H1 (cell line): ENCODE data around the gene GINS3. TPM values are rescaled to one million over a fixed set of nuclear protein-coding genes. Genes with fewer than 3 reads are reported as not detected.

Source experiments
- CTCF ChIA-PET: fragments of 300-600 bp; sonication (Branson Sonifier 250); formaldehyde crosslinking; loops from one replicate; lab custom pipeline; 2021; ENCODE audit not compliant: partially characterized antibody; lab: Charles Lee
- POLR2A ChIA-PET: fragments of 300-600 bp; sonication (Branson Sonifier 250); formaldehyde crosslinking; loops from one replicate; lab custom pipeline; 2021; ENCODE audit warnings: inconsistent platforms; ENCODE audit not compliant: partially characterized antibody; lab: Charles Lee
- DNase-seq, 2 experiments: peaks; one replicate each; pipeline versions ENCODE4 v3.0.0 to v3.0.0-alpha.2; 2010 to 2022; ENCODE audit warnings: low spot score in 2 of 2, low read depth in 1 of 2, mixed read lengths in 1 of 2
- FAIRE-seq: peaks from 2 replicates; lab custom pipeline; 2011; peaks lifted over from hg19 to GRCh38; lab: Jason Lieb, UNC
- H2AFZ ChIP-seq: 2 replicates; pipeline ENCODE4 v1.8.1; 2012; ENCODE audit warnings: low read length, inconsistent platforms
- H2AK5ac ChIP-seq: 2 replicates; pipeline ENCODE4 v1.6.1; 2013; ENCODE audit warnings: low read depth, low read length
- H2BK120ac ChIP-seq: replicated peaks from 2 replicates; pipeline ENCODE3; 2013; ENCODE audit warnings: low read depth, low read length, inconsistent platforms
- H2BK12ac ChIP-seq: 2 replicates; pipeline ENCODE4 v1.6.1; 2013; ENCODE audit warnings: low read depth, low read length
- H2BK15ac ChIP-seq: 2 replicates; pipeline ENCODE4 v1.6.1; 2013; ENCODE audit warnings: low read length
- H2BK20ac ChIP-seq: 2 replicates; pipeline ENCODE4 v1.6.1; 2013; ENCODE audit warnings: low read length
- H2BK5ac ChIP-seq: 2 replicates; pipeline ENCODE4 v1.6.1; 2013; ENCODE audit warnings: low read depth, low read length
- H3K14ac ChIP-seq: 2 replicates; pipeline ENCODE4 v1.6.1; 2013; ENCODE audit warnings: inconsistent platforms; ENCODE audit not compliant: insufficient read length
- H3K18ac ChIP-seq: 2 replicates; pipeline ENCODE4 v1.6.1; 2013; ENCODE audit warnings: low read length; ENCODE audit errors: extremely low read depth
- H3K23ac ChIP-seq: 2 replicates; pipeline ENCODE4 v1.6.1; 2013; ENCODE audit warnings: inconsistent platforms; ENCODE audit not compliant: insufficient read length
- H3K23me2 ChIP-seq: 2 replicates; pipeline ENCODE4 v1.6.1; 2013; ENCODE audit warnings: low read depth, low read length
- H3K27ac ChIP-seq: 2 replicates; pipeline ENCODE4 v1.6.1; 2011; ENCODE audit warnings: low read depth, low read length, inconsistent platforms
- H3K27me3 ChIP-seq, 4 experiments: replicated peaks in 1 of 4; 1 replicate in 1 of 4; 2 replicates in 3 of 4; pipeline versions ENCODE4 v1.6.1 to v1.8.1; 2011 to 2013; ENCODE audit warnings: low read length in 3 of 4, mild to moderate bottlenecking in 3 of 4, inconsistent platforms in 2 of 4, mixed read lengths in 2 of 4, moderate library complexity in 1 of 4; ENCODE audit not compliant: control insufficient read depth in 3 of 4, insufficient read depth in 3 of 4; ENCODE audit errors: extremely low read depth in 1 of 4
- H3K36me3 ChIP-seq, 4 experiments: 2 replicates each; pipeline versions ENCODE4 v1.6.1 to v1.8.1; 2011 to 2013; ENCODE audit warnings: mild to moderate bottlenecking in 4 of 4, low read length in 3 of 4, moderate library complexity in 2 of 4, control low read depth in 1 of 4, inconsistent platforms in 1 of 4; ENCODE audit not compliant: insufficient read depth in 4 of 4, control insufficient read depth in 2 of 4
- H3K4ac ChIP-seq: replicated peaks from 2 replicates; pipeline ENCODE3; 2013; ENCODE audit warnings: low read length, low read depth, mixed read lengths, inconsistent platforms; ENCODE audit not compliant: insufficient read length
- H3K4me1 ChIP-seq, 4 experiments: replicated peaks in 1 of 4; 1 replicate in 1 of 4; 2 replicates in 3 of 4; pipeline versions ENCODE4 v1.6.1 to v1.8.1; 2011 to 2013; ENCODE audit warnings: low read length in 3 of 4, inconsistent platforms in 2 of 4, mixed read lengths in 1 of 4; ENCODE audit not compliant: insufficient read depth in 4 of 4, control insufficient read depth in 3 of 4
- H3K4me2 ChIP-seq, 2 experiments: 2 replicates each; pipeline versions ENCODE4 v1.6.1 to v1.8.1; 2011 to 2013; ENCODE audit warnings: low read depth in 2 of 2, low read length in 2 of 2, control low read depth in 1 of 2, inconsistent platforms in 1 of 2, mild to moderate bottlenecking in 1 of 2; ENCODE audit not compliant: insufficient read depth in 1 of 2
- H3K4me3 ChIP-seq, 4 experiments: fragments of 200-600, 300-600 bp in 1 of 4; sonication (generic), shearing (Covaris generic), sonication (Bioruptor Twin) in 1 of 4; 2 replicates each; pipeline versions ENCODE4 v1.5.1 to v1.8.1; 2011 to 2016; ENCODE audit warnings: low read length in 4 of 4, low read depth in 3 of 4, control low read depth in 2 of 4, inconsistent platforms in 2 of 4, mild to moderate bottlenecking in 2 of 4, mixed read lengths in 1 of 4, moderate library complexity in 1 of 4; ENCODE audit not compliant: insufficient read depth in 2 of 4; ENCODE audit errors: extremely low read depth in 1 of 4
- H3K56ac ChIP-seq: replicated peaks from 2 replicates; pipeline ENCODE3; 2013; ENCODE audit warnings: low read depth, mild to moderate bottlenecking, mixed read lengths, low read length, inconsistent platforms; ENCODE audit not compliant: insufficient read length
- H3K79me1 ChIP-seq: 2 replicates; pipeline ENCODE4 v1.6.1; 2013; ENCODE audit warnings: low read depth, low read length, control low read depth
- H3K79me2 ChIP-seq, 2 experiments: 2 replicates each; pipeline versions ENCODE4 v1.6.1 to v1.8.1; 2012 to 2013; ENCODE audit warnings: low read length in 2 of 2, mild to moderate bottlenecking in 2 of 2, inconsistent platforms in 1 of 2; ENCODE audit not compliant: insufficient read depth in 2 of 2, control insufficient read depth in 1 of 2
- H3K9ac ChIP-seq, 4 experiments: replicated peaks in 1 of 4; 1 replicate in 1 of 4; 2 replicates in 3 of 4; pipeline versions ENCODE4 v1.6.1 to v1.8.1; 2011 to 2013; ENCODE audit warnings: low read depth in 3 of 4, low read length in 3 of 4, control low read depth in 2 of 4, mild to moderate bottlenecking in 2 of 4, moderate library complexity in 2 of 4, inconsistent platforms in 1 of 4; ENCODE audit errors: extremely low read depth in 1 of 4
- H3K9me3 ChIP-seq, 2 experiments: 2 replicates each; pipeline versions ENCODE4 v1.6.1 to v1.8.1; 2012 to 2013; ENCODE audit warnings: mild to moderate bottlenecking in 2 of 2, moderate library complexity in 2 of 2, control low read depth in 1 of 2, inconsistent platforms in 1 of 2, low read depth in 1 of 2, low read length in 1 of 2, mixed read lengths in 1 of 2; ENCODE audit not compliant: insufficient read depth in 2 of 2
- H4K20me1 ChIP-seq, 2 experiments: replicated peaks in 1 of 2; 2 replicates each; pipeline versions ENCODE3 to v1.8.1; 2011 to 2013; ENCODE audit warnings: inconsistent platforms in 2 of 2, low read length in 2 of 2, mild to moderate bottlenecking in 1 of 2; ENCODE audit not compliant: insufficient read depth in 2 of 2, control insufficient read depth in 1 of 2
- H4K5ac ChIP-seq: 2 replicates; pipeline ENCODE4 v1.6.1; 2013; ENCODE audit warnings: low read length, low read depth, mixed read lengths, inconsistent platforms; ENCODE audit not compliant: insufficient read length
- H4K8ac ChIP-seq: 2 replicates; pipeline ENCODE4 v1.8.0; 2013; ENCODE audit warnings: mild to moderate bottlenecking, moderate library complexity, low read length, inconsistent platforms; ENCODE audit not compliant: insufficient read depth; ENCODE audit errors: extremely low read depth
- H4K91ac ChIP-seq: replicated peaks from 2 replicates; pipeline ENCODE3; 2013; ENCODE audit warnings: low read length, mixed read lengths, inconsistent platforms; ENCODE audit not compliant: insufficient read length
- CBX8 ChIP-seq: fragments of 300-800, 300-1000 bp; sonication (generic); IDR thresholded peaks from 2 replicates; pipeline ENCODE4 v1.7.1; 2016; ENCODE audit warnings: low read depth, low read length, borderline replicate concordance
- GABPA ChIP-seq: IDR thresholded peaks from 2 replicates; pipeline ENCODE4 v1.6.1; 2011; ENCODE audit warnings: mild to moderate bottlenecking, low read length, moderate library complexity, borderline replicate concordance; ENCODE audit not compliant: insufficient read depth
- GTF2F1 ChIP-seq: IDR thresholded peaks from 2 replicates; pipeline ENCODE4 v1.6.1; 2012; ENCODE audit warnings: low read depth, low read length, improper control_type of control experiment, borderline replicate concordance
- HDAC6 ChIP-seq: IDR thresholded peaks from one replicate; pipeline ENCODE4 v1.7.1; 2012; ENCODE audit warnings: low read depth, mild to moderate bottlenecking, inconsistent platforms, low read length, moderate library complexity
- NRF1 ChIP-seq: IDR thresholded peaks from 2 replicates; pipeline ENCODE4 v1.6.1; 2011; ENCODE audit warnings: mild to moderate bottlenecking, low read depth, low read length, improper control_type of control experiment
- POLR2AphosphoS5 ChIP-seq: IDR thresholded peaks from 2 replicates; pipeline ENCODE4 v1.6.1; 2011; ENCODE audit warnings: low read depth, low read length
- POU5F1 ChIP-seq: IDR thresholded peaks from 2 replicates; pipeline ENCODE4 v1.6.1; 2011; ENCODE audit warnings: low read depth, mild to moderate bottlenecking, low read length, moderate library complexity
- SIRT6 ChIP-seq: IDR thresholded peaks from one replicate; pipeline ENCODE4 v1.7.1; 2012; ENCODE audit warnings: low read length, inconsistent platforms
- SIX5 ChIP-seq: IDR thresholded peaks from 2 replicates; pipeline ENCODE4 v1.6.1; 2011; ENCODE audit warnings: mild to moderate bottlenecking, low read depth, low read length
- WGBS, 2 experiments: shearing (Covaris generic) in 1 of 2; methylation state at CpG; one replicate each; pipeline versions ENCODE4 v1.1.6 to v1.1.7; 2013 to 2015; ENCODE audit warnings: low lambda C conversion rate in 2 of 2, mixed read lengths in 2 of 2, inconsistent platforms in 1 of 2, low coverage in 1 of 2, missing lambda C conversion rate in 1 of 2; ENCODE audit not compliant: insufficient replicate concordance in 2 of 2, insufficient coverage in 1 of 2, insufficient read length in 1 of 2; ENCODE audit errors: extremely low coverage in 1 of 2, missing lambda C conversion rate in 1 of 2; 5-methylcytosine and 5-hydroxymethylcytosine counted together
- polyA plus RNA-seq, 7 experiments: library from polyadenylated mRNA; depleted of rRNA in 3 of 7; stranded (reverse) in 5 of 7; unstranded in 2 of 7; fragments of >200 nt in 5 of 7; fragments of 200-250 nt in 2 of 7; gene quantifications; 1 replicate in 5 of 7; 2 replicates in 1 of 7; 4 replicates in 1 of 7; pipeline versions ENCODE4 v1.2.1 to v1.2.3, GENCODE V29; 2011 to 2013; ENCODE audit warnings: missing spikeins in 2 of 7, mixed read lengths in 2 of 7
- total RNA-seq: library from RNA; stranded (reverse); fragmentation: NEBNext Ultra II Directional; extraction: Animal tissue kit (Norgen Biotek cat#: 25700); gene quantifications from 2 replicates; pipeline ENCODE4 v1.2.1, GENCODE V29; 2021
- TF ChIP-seq, protein P1 (sequence below), 3 experiments: IDR thresholded peaks; 1 replicate in 2 of 3; 2 replicates in 1 of 3; pipeline versions ENCODE4 v1.5.1 to v1.6.1; 2011; ENCODE audit warnings: low read length in 3 of 3, mild to moderate bottlenecking in 3 of 3, inconsistent platforms in 2 of 3, low read depth in 1 of 3, moderate library complexity in 1 of 3; ENCODE audit not compliant: insufficient read depth in 1 of 3; ENCODE audit errors: control extremely low read depth in 1 of 3

Gene GINS3
- total and polyA plus RNA-seq, 2 of the 8 experiments (the other 6 are each of a cell fraction or from before 2014, with no cell fraction given) = 12.9 to 15.4 TPM

DNA sequence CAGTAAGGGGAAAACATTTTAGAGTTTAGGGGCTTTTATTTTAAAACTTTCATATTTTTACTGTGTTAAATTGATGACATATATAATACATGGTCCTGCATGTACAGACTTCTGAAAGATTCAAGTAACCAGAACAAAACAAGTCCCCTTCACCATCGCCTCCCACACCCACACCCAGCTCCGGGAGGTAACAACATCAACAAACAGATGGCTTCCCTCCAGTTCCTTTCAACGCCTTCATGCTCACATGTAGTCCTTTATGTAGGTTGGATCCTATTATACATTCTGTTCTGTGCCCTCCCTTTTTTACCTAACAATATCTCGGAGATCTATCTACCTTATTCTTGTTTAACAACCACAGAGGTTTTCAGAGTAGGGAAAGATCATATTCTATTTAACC lies 30.5 kb downstream of the GINS3 start:
- Histone ChIP-seq H3K23ac (no peak overlapping the region), H3K18ac (no peak overlapping the region), H3K4me2 (no peak overlapping the region), H2AFZ (no peak overlapping the region), H3K79me1 (no peaks in the 10 kb centered on the region), H2BK120ac (no peak overlapping the region), H4K91ac (no peak overlapping the region), H2BK15ac (no peak overlapping the region), H3K14ac (no peak overlapping the region), H2AK5ac (no peak overlapping the region), H3K23me2 (no peaks in the 10 kb centered on the region), H3K9me3 (no peaks in the 10 kb centered on the region), H3K9ac (no peak overlapping the region), H3K4me1 (peaks cover 3 to 9% (median 5%) of the 10 kb centered on the region in 4 experiments), H4K8ac (no peak overlapping the region), H3K56ac (no peak overlapping the region), H3K36me3 (no peaks in the 10 kb centered on the region), H3K27ac (no peak overlapping the region), H2BK20ac (no peak overlapping the region), H4K20me1 (no peaks in the 10 kb centered on the region), H4K5ac (no peak overlapping the region), H3K4me3 (no peak overlapping the region), H3K79me2 (no peaks in the 10 kb centered on the region), H3K4ac (no peak overlapping the region), H2BK5ac (no peak overlapping the region), H3K27me3 (no peaks in the 10 kb centered on the region; a peak in 1 of 7 replicates), H2BK12ac (no peak overlapping the region)
- TF ChIP-seq, protein P1, sequence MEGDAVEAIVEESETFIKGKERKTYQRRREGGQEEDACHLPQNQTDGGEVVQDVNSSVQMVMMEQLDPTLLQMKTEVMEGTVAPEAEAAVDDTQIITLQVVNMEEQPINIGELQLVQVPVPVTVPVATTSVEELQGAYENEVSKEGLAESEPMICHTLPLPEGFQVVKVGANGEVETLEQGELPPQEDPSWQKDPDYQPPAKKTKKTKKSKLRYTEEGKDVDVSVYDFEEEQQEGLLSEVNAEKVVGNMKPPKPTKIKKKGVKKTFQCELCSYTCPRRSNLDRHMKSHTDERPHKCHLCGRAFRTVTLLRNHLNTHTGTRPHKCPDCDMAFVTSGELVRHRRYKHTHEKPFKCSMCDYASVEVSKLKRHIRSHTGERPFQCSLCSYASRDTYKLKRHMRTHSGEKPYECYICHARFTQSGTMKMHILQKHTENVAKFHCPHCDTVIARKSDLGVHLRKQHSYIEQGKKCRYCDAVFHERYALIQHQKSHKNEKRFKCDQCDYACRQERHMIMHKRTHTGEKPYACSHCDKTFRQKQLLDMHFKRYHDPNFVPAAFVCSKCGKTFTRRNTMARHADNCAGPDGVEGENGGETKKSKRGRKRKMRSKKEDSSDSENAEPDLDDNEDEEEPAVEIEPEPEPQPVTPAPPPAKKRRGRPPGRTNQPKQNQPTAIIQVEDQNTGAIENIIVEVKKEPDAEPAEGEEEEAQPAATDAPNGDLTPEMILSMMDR (IDR thresholded peaks at IDR 0.05; ENCODE audit: control extremely low read depth in 1 of 3, insufficient read depth in 1 of 3, low read depth in 1 of 3, low read length in 3 of 3) = no peak
- TF ChIP-seq POLR2AphosphoS5 (no peak), POU5F1 (no peak), CBX8 (no peak), NRF1 (no peak), GABPA (no peak), SIRT6 (no peak), HDAC6 (no peak), SIX5 (no peak), GTF2F1 (no peak)
- FAIRE-seq (no peak), DNase-seq (no peak)
- WGBS, 2 experiments = 86% methylated on average over 4 of the region's 4 CpGs; no CpG with 5 or more reads in 1 of the 2 experiments
- ChIA-PET CTCF (no interaction called here), POLR2A (no interaction called here)
